Osteocyte (in vitro differentiated cells): Measurements from ENCODE around the gene AMIGO3. TPM values are rescaled to one million over a fixed set of nuclear protein-coding genes. Genes with fewer than 3 reads are reported as not detected.

ENCODE experiments used
- DNase-seq: peaks from one replicate; pipeline ENCODE4 v3.0.0; 2021; ENCODE audit warnings: mixed read lengths; ENCODE audit not compliant: unreplicated experiment; ENCODE audit errors: extremely low spot score
- H3K27ac Mint-ChIP-seq: one replicate; pipeline ENCODE4 v1.8.0; 2021; ENCODE audit warnings: mild to moderate bottlenecking, mixed read lengths; ENCODE audit not compliant: unreplicated experiment
- H3K27me3 Mint-ChIP-seq: one replicate; pipeline ENCODE4 v1.8.0; 2021; ENCODE audit warnings: mixed read lengths; ENCODE audit not compliant: unreplicated experiment
- H3K36me3 Mint-ChIP-seq: one replicate; pipeline ENCODE4 v1.8.0; 2021; ENCODE audit warnings: mixed read lengths; ENCODE audit not compliant: unreplicated experiment
- H3K4me1 Mint-ChIP-seq: one replicate; pipeline ENCODE4 v1.8.0; 2021; ENCODE audit warnings: mixed read lengths; ENCODE audit not compliant: unreplicated experiment
- H3K4me3 Mint-ChIP-seq: one replicate; pipeline ENCODE4 v1.8.0; 2021; ENCODE audit warnings: mild to moderate bottlenecking, moderate library complexity, mixed read lengths; ENCODE audit not compliant: unreplicated experiment
- H3K9me3 Mint-ChIP-seq: one replicate; pipeline ENCODE4 v1.8.0; 2021; ENCODE audit warnings: mixed read lengths; ENCODE audit not compliant: unreplicated experiment
- total RNA-seq: library from RNA; stranded (reverse); gene quantifications from 2 replicates; pipeline ENCODE4 v1.2.1, GENCODE V29; 2021
- TF ChIP-seq, protein P1 (sequence below): fragments of 200-600 bp; sonication (generic); IDR thresholded peaks from 2 replicates; pipeline ENCODE4 v1.5.0; 2021; ENCODE audit warnings: antibody characterized with exemption, mild to moderate bottlenecking, moderate library complexity

The AMIGO3 gene
- total RNA-seq, 1 donor from 2014 or later: not detected

DNA sequence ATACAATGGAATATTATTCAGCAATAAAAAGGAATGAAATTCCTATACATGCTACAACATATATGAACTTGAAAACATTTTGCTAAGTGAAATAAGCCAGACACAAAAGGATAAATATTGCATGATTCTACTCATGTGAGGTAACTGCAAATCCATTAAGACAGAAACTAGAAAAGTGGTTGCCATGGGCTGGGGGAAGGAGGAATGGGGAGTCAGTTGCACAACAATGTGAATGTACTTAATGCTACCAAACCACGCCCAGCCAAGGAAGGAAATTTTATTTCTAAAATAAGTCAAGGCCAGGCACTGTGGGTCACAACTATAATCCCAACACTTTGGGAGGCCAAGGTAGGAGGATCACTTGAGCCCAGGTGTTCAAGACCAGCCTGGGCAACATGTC lies 14.1 kb upstream of the AMIGO3 start:
- H3K9me3 Mint-ChIP-seq: no peaks in the 10 kb centered on the region
- no peak overlapping the region for H3K27ac Mint-ChIP-seq
- DNase-seq: no peak
- H3K27me3 Mint-ChIP-seq: no peaks in the 10 kb centered on the region
- TF ChIP-seq, protein P1, sequence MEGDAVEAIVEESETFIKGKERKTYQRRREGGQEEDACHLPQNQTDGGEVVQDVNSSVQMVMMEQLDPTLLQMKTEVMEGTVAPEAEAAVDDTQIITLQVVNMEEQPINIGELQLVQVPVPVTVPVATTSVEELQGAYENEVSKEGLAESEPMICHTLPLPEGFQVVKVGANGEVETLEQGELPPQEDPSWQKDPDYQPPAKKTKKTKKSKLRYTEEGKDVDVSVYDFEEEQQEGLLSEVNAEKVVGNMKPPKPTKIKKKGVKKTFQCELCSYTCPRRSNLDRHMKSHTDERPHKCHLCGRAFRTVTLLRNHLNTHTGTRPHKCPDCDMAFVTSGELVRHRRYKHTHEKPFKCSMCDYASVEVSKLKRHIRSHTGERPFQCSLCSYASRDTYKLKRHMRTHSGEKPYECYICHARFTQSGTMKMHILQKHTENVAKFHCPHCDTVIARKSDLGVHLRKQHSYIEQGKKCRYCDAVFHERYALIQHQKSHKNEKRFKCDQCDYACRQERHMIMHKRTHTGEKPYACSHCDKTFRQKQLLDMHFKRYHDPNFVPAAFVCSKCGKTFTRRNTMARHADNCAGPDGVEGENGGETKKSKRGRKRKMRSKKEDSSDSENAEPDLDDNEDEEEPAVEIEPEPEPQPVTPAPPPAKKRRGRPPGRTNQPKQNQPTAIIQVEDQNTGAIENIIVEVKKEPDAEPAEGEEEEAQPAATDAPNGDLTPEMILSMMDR: no peak
- peaks cover 39% of the 10 kb centered on the region for H3K36me3 Mint-ChIP-seq
- no peaks in the 10 kb centered on the region for H3K4me1 Mint-ChIP-seq
- H3K4me3 Mint-ChIP-seq: no peak overlapping the region

DNA sequence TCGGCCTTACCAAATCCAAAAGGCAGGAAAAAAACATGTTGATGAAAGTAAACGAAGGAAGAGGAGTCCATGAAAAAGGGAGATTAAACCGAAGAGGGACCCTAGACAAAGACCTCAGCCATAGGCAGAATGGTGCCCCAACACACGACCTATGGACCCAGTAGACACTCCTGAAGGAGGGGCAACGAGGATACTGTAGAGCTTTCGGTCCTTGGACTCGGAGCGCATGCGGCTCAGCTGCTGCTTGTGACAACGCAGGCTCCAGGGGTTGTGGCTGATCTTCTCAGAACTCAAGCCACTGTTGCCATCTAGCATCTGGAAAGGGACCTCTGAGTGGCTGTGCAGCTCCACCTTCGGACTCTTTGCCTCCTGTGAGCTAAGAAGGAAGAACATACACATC lies 13.1 kb upstream of the AMIGO3 start:
- no peaks in the 10 kb centered on the region for H3K27me3 Mint-ChIP-seq
- no peaks in the 10 kb centered on the region for H3K4me1 Mint-ChIP-seq
- TF ChIP-seq, protein P1: no peak
- H3K9me3 Mint-ChIP-seq: no peaks in the 10 kb centered on the region
- DNase-seq: no peak
- no peak overlapping the region for H3K27ac Mint-ChIP-seq
- H3K4me3 Mint-ChIP-seq: no peak overlapping the region
- peaks cover 34% of the 10 kb centered on the region for H3K36me3 Mint-ChIP-seq

DNA sequence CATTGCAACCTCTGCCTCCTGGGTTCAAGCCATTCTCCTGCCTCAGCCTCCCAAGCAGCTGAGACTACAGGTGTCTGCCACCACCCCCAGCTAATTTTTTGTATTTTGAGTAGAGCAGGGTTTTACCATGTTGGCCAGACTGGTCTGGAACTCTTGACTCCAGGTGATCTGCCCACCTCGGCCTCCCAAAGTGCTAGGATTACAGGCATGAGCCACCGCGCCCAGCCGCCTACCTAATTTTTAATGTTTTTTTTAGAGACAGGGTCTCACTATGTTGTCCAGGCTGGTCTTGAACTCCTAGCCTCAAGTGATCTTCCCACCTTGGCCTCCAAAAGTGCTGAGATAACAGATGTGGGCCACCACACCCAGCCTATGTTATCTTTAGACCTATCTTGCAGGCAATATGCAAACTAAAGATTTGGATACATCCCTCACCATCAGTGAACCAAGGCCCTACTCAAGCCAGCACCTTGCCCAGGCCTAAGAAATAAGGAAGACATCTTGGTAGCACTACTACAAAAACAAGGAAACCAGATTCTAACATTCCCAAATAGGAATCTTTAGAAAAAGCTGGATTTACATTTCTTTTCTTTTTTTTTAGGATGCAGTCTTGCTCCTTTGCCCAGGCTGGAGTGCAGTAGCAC lies 10.6 kb upstream of the AMIGO3 start:
- TF ChIP-seq, protein P1: no peak
- Mint-ChIP-seq H3K9me3 (no peaks in the 10 kb centered on the region), H3K4me3 (no peak overlapping the region), H3K4me1 (no peaks in the 10 kb centered on the region), H3K36me3 (peaks cover 32% of the 10 kb centered on the region), H3K27me3 (no peaks in the 10 kb centered on the region), H3K27ac (no peak overlapping the region)
- DNase-seq: no peak

DNA sequence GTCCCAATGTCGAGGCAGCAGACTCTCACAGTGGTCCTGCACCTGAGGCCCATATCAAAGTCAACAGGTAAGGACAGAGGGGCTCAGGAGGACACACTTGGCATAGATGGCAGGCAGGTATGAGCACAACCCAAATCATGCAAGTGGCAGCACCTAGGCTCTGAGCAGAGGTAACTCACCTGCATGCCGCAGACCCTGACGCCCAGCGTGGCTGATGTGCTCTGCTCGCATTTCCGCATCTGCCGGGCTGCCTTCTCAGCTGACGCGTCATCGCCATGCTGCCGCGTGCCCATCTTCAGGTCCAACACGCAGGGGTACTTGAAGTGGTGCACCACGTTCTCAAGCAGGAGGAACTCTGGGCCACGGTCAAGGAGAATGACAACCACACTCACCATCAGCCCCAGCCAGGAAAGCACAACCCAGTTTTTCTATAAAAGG lies 8.5 kb upstream of the AMIGO3 start:
- TF ChIP-seq, protein P1: no peak
- no peak overlapping the region for H3K4me3 Mint-ChIP-seq
- DNase-seq: no peak

DNA sequence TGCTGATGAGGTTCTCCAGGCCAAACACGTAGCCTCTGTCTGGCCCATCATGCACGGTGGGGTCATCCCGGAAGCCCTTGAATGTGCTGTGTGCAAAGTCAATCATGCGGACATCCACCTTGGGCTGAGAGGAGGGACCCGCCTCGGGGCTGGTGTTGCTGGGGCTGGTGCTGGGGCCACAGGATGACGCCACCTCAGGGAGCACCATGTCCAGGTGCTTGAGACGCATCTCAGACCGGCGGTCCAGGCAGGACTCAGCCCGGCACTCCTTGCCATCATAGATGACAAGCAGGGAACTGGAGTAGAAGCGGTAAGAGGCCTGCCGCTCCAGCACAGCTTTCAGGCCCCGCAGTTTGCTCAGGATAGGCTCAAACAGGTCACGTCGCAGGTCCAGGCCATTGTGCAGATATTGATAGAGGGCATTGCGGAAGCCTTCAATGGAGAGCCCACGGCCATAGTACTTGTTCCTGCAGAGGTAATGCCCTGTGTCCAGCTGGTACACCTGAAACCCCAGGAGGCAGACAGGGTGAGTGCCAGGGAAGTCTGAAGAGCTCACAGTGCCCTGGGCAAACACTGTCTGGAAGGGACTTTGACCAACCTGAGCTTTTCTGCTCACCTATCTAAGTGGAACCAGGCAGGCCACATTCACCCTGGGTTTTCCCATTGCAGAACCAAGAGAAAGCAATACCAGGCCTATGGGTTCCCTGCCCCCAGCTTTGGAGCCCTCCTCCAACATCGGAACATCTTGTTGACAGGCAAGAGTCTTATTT lies 7.9 kb upstream of the AMIGO3 start:
- H3K27ac Mint-ChIP-seq: no peak overlapping the region
- no peak for DNase-seq
- TF ChIP-seq, protein P1: no peak
- no peaks in the 10 kb centered on the region for H3K27me3 Mint-ChIP-seq
- no peak overlapping the region for H3K4me3 Mint-ChIP-seq
- no peaks in the 10 kb centered on the region for H3K9me3 Mint-ChIP-seq
- peaks cover 13% of the 10 kb centered on the region for H3K4me1 Mint-ChIP-seq
- peaks cover 23% of the 10 kb centered on the region for H3K36me3 Mint-ChIP-seq

More for the DNA sequence above, 8.5 kb upstream of the AMIGO3 start:
- H3K36me3 Mint-ChIP-seq: peaks cover 25% of the 10 kb centered on the region
- no peaks in the 10 kb centered on the region for H3K9me3 Mint-ChIP-seq
- peaks cover 7% of the 10 kb centered on the region for H3K4me1 Mint-ChIP-seq
- no peaks in the 10 kb centered on the region for H3K27me3 Mint-ChIP-seq
- H3K27ac Mint-ChIP-seq: no peak overlapping the region
